Measurements from ENCODE around the gene EXD3.

EXD3 gene

GRCh38 chr9:137432687-137433348, 9.9 kb upstream of the EXD3 start:
- DNase-seq: no peak

DNA sequence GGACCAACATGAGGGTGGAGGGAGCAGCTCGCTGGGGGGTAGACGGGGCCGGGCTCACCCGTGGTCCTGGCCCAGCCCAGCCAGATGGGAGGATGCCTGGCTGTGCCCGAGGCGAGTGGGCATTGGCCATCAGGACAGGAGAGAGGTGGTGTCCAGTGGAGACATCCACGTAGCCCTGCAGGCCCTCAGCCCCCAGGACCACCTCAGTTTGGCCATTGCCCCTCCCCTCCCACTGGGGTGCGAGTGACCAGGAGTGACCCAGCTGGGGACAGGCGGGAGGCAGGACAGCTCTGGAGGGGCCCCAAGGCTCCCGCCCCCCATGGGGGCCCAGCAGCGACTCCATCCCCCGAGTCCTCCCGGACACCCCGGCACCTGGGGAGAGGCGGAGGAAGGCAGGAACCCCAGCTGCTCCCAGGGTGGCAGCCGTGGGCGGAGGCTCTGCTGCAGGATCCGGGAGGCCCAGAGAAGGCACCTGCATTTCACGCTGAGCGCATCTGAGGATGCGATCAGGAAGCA, 8.5 kb upstream of the EXD3 start:
- DNase-seq: no peak

DNA sequence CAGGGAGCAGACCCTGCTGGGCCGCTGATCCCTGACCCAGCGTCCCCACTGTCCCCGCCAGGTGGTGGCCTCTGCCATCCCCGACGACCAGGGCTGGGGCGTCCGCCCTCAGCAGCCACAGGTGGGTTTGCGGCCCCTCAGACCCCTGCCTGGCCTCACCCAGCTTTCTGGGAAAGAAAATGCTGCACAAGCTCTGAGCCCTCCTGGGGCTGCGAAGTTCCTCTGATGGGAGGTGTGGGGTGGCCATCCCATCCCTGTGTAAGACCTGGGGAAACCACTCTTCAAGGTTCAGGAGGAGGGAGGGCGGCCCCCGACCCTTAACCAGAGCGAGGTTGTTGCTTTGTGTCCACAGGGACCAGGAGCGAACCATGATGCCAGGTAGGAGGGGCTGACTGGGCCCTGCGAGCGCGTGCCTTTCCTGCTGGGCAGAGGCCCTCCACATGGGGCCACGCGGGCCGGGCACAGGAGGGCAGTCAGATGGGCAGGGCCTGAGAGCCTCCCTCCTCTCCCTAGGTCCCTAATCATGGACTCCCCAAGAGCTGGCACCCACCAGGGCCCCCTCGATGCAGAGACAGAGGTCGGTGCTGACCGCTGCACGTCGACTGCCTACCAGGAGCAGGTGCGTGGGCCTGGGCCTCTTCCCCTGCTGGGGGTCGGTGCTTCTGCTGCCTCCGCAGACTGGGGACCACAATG, 7.9 kb upstream of the EXD3 start:
- DNase-seq: no peak

DNA sequence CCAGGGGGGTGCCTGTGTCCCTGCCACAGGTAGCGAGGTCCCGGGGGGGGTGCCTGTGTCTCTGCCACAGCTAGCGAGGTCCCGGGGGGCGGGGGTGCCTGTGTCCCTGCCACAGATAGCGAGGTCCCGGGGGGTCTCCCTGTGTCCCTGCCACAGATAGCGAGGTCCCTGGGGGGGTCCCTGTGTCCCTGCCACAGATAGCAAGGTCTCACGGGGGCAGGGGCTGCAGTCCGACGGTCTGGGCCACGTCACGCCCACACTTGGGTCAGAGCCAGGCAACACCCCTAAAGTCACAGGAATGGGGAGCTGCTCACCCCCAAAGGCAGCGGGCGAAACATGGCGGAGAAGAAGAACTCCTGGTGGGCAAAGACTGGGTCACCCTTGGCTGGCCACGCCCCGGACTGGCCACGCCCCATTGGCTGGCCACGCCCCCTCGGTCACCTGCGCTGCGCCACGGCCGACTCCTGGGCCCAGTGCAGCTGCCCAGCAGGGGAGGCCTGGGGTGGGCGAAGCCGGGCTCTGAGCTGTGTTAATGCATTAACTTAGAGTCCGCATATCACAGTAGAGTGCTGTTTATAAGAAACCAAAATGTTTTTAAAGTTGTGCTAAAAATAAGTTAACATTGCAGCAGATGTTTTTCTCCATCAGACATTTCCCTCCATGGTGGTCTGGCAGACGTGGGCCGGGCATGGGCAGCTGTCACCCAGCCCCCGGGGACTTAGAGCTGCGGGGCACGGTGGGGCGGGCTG, 7.2 kb upstream of the EXD3 start:
- no peak for DNase-seq

- no peak for DNase-seq
Measured at GRCh38 chr9:137429546-137429890, 6.6 kb upstream of the EXD3 start.

DNA sequence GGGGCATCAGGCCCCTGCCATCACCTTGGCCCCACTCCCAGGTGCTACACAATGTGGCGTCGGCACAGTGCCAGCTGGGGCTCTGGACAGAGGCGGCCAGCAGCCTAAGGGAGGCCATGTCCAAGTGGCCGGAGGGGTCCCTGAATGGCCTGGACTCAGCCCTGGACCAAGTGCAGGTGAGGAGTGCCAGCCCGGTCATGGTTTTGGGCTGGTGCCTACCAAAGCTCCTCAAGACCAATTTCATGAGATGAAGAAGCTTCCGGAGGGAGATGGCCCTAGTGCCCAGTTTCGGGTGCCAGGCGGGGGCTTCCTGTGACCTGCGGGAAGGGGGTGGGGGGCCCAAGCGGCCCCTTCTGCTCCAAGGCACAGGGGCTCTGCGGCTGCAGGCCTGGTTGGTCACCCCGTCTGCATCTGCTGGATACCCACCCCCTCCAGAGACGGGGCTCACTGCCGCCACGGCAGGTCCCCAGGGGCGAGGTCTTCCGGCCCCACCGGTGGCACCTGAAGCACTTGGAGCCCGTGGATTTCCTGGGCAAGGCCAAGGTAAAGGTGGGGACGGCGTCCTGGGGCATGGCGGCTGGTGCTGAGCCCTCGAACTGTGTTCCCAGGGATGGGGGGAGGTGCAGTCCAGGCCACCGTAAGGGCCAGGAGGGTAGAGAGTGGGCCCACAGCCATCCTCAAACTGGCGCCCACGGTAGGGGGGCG, 6.0 kb upstream of the EXD3 start:
- no peak for DNase-seq

GRCh38 chr9:137428311-137428630, 5.3 kb upstream of the EXD3 start:
- no peak for DNase-seq

DNA sequence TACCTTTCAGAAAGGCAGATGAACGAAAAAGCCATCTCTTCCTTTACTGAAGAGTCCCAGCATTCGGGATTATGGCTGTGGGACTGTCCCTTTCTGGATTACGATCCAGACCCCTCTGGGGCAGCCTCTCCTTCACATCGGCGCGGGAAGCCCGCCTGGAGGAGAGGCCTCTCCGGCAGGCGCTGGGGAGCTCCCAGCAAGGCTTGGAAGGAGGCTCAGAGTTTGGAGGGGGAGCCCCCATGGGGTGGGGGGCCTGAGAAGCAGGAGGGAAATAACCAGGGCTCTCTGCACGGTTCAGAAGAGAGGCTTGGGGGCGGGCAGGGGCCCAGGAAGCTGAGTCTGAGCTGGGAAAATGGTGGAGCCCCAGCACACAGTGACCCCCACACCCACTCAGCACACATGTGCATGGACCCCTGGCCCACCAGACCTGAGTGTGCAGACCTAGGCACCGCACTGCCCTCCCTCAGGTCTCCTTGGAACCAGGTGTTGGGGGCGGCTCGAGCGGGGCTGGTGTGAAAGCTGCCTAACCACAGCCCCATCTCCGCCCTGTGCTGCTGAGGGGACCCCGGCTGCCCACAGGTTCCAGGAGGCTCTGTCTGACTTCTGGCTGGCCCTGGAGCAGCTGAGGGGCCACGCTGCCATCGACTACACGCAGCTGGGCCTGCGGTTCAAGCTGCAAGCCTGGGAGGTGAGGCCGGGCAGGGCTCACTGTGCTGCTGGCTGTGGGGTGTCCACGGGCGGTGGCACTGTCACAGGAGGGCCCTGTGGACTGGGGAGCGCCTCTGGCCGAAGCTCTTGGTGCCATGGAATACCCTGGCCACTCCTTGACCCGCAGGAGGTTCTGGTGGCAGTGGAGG, 4.7 kb upstream of the EXD3 start:
- DNase-seq: no peak

DNA sequence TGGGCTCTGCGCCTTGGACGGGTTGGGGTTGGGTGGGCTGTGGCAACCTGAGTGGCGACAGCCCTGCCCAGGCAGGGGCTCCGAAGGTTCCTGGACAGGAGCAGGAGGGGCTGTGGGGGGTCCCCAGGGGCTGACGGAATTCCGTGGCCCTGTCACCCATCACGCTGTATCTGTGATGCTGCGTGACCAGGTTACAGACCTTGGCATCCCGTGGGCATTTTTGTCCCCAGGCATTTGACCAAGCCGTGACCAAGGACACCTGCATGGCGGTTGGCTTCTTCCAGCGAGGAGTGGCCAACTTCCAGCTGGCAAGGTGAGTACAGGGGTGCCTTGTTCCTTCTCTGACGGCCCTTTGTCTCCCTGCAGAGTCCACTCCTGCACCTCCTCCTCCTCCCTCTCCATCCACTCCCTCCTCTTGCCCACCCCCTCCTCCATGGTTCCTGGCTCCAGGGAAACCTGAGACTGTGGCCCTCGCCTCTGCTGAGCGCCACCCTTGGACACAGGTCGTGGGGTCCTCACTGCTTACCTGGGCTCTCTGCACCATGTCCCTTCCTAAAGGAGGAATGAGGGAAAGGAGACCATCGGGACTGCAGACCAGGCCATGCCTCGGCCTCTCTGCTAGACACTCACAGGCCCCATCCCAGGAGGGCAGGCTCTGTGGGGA, 3.2 kb upstream of the EXD3 start:
- DNase-seq: no peak

- no peak for DNase-seq
Measured at GRCh38 chr9:137423514-137424291, 741 bp upstream of the EXD3 start.

DNA sequence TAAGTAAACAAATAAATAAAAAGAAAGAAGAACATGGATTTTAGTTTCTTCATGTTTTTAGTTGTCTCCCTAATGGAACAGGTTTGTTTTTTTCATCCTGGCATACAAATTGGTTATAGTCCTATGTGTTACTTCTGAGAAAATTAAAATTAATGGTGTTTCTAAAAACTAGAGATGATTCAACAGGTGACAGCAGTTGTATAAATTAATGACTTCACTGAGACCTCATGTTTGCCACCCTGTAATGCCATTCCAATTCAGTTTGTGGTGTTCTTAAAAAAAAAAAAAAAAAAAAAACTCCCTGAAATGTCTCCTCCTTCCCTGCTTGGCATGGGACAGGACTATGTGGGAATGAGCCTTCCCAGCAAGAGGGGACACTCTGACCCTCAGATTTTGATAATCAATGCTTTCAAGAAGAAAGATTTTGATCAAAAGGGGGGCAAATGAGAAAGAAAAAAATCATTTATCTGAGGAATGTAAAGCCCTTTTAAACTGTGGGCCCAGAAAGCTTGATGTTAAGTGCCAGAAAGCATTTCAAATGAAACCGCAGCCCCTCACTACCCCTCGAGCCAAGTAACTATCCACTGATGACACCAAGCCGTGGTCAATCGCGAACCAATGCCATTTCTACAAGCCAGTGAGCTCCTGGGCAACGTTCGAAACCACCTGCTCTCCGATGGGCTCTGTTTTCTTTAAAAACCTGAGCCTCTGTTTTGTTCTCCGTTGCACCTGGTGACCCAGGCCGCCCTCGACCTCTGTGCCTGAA, 941 bp downstream of the EXD3 start:
- no peak for DNase-seq

- no peak for DNase-seq
Measured at GRCh38 chr9:137417161-137418021, 5.6 kb downstream of the EXD3 start.

- DNase-seq: no peak
Measured at GRCh38 chr9:137416563-137417151, 6.3 kb downstream of the EXD3 start.

DNA sequence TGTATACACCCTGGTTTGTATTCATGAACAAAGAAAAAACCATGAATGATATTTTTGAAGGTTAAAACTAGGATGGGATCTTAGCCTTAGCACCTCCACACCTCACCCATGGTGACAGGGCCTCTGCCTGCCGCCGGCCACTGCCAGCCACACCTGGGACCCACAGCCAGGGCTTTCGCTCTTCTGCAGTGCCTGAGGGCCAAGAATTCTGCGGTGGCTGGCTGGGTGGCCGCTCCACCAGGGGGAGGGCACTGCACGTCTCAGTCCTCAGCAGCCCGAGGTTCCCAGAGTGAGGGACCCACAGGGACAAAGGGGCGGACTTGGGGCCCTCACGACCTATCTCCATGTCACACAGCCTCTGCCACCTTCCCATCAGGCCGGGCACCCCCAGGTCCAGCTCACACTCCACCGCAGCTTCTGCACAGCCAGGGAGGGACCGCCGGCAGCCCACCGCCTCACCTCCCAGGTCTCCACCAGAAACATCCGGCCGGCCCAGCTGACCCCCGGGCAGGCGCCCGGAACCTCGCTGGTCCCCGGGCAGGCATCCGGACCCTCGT, 6.9 kb downstream of the EXD3 start:
- DNase-seq: no peak

- no peak for DNase-seq
Measured at GRCh38 chr9:137415451-137415850, 7.5 kb downstream of the EXD3 start.

GRCh38 chr9:137412431-137412830, 10.5 kb downstream of the EXD3 start:
- DNase-seq: no peak

GRCh38 chr9:137411645-137412380, 11.1 kb downstream of the EXD3 start:
- DNase-seq: peak in 1 of 5 donors; percentile 41

GRCh38 chr9:137411260-137411644, 11.7 kb downstream of the EXD3 start:
- no peak for DNase-seq

Measured in T-helper 1 cell (primary cell).